KMS-11 (cell line): ENCODE data around the gene MAN2A1.

ENCODE experiments used
- H2AFZ ChIP-seq: fragments of 200-600 bp; sonication (generic); 2 replicates; pipeline ENCODE4 v1.6.1; 2016; ENCODE audit warnings: antibody characterized with exemption, mixed run types, low read depth
- H3K27ac ChIP-seq: fragments of 200-600 bp; sonication (generic); 2 replicates; pipeline ENCODE4 v1.6.1; 2016; ENCODE audit warnings: mild to moderate bottlenecking, mixed run types
- H3K27me3 ChIP-seq: fragments of 200-600 bp; sonication (generic); 2 replicates; pipeline ENCODE4 v1.6.1; 2017; ENCODE audit warnings: mild to moderate bottlenecking, low read depth, mixed run types, moderate library complexity; ENCODE audit not compliant: insufficient read depth
- H3K36me3 ChIP-seq: fragments of 200-600 bp; sonication (generic); 2 replicates; pipeline ENCODE4 v1.6.1; 2017; ENCODE audit warnings: mild to moderate bottlenecking, mixed run types; ENCODE audit not compliant: insufficient read depth
- H3K4me1 ChIP-seq: fragments of 200-600 bp; sonication (generic); 2 replicates; pipeline ENCODE4 v1.6.1; 2016; ENCODE audit warnings: mild to moderate bottlenecking, low read depth, mixed run types; ENCODE audit not compliant: poor library complexity, severe bottlenecking
- H3K4me2 ChIP-seq: fragments of 200-600 bp; sonication (generic); 2 replicates; pipeline ENCODE4 v1.7.0; 2016; ENCODE audit warnings: mild to moderate bottlenecking, mixed run types
- H3K4me3 ChIP-seq: fragments of 200-600 bp; sonication (generic); IDR thresholded peaks from 2 replicates; pipeline ENCODE4 v1.6.1; 2017; ENCODE audit warnings: low read depth, low read length, mixed read lengths; ENCODE audit not compliant: insufficient read depth
- H3K79me2 ChIP-seq: fragments of 200-600 bp; sonication (generic); 2 replicates; pipeline ENCODE4 v1.6.1; 2016; ENCODE audit warnings: low read depth, mixed run types; ENCODE audit not compliant: insufficient read depth
- H3K9ac ChIP-seq: fragments of 200-600 bp; sonication (generic); 2 replicates; pipeline ENCODE4 v1.6.1; 2016; ENCODE audit warnings: mild to moderate bottlenecking, mixed run types
- H4K20me1 ChIP-seq: fragments of 200-600 bp; sonication (generic); 2 replicates; pipeline ENCODE4 v1.6.1; 2016; ENCODE audit warnings: mild to moderate bottlenecking, mixed run types; ENCODE audit not compliant: insufficient read depth
- TF ChIP-seq, protein P1 (sequence below): fragments of 200-600 bp; sonication (generic); conservative IDR thresholded peaks from 2 replicates; pipeline ENCODE4 v1.6.1; 2017; ENCODE audit warnings: low read depth, mild to moderate bottlenecking, antibody characterized with exemption, low read length, moderate library complexity, mixed read lengths

Gene MAN2A1

GRCh38 chr5:109819878-109820277 is 130.2 kb downstream of the MAN2A1 start:
- Histone ChIP-seq H3K4me3 (no peak overlapping the region), H3K4me1 (no peaks in the 10 kb centered on the region), H3K79me2 (no peaks in the 10 kb centered on the region), H3K27ac (no peak overlapping the region), H3K4me2 (no peak overlapping the region), H2AFZ (no peak overlapping the region), H3K36me3 (peaks cover 12% of the 10 kb centered on the region; the same call in 1 of the 2 replicates), H4K20me1 (no peaks in the 10 kb centered on the region; the same call in 1 of the 2 replicates), H3K9ac (no peak overlapping the region), H3K27me3 (no peaks in the 10 kb centered on the region)
- TF ChIP-seq, protein P1, sequence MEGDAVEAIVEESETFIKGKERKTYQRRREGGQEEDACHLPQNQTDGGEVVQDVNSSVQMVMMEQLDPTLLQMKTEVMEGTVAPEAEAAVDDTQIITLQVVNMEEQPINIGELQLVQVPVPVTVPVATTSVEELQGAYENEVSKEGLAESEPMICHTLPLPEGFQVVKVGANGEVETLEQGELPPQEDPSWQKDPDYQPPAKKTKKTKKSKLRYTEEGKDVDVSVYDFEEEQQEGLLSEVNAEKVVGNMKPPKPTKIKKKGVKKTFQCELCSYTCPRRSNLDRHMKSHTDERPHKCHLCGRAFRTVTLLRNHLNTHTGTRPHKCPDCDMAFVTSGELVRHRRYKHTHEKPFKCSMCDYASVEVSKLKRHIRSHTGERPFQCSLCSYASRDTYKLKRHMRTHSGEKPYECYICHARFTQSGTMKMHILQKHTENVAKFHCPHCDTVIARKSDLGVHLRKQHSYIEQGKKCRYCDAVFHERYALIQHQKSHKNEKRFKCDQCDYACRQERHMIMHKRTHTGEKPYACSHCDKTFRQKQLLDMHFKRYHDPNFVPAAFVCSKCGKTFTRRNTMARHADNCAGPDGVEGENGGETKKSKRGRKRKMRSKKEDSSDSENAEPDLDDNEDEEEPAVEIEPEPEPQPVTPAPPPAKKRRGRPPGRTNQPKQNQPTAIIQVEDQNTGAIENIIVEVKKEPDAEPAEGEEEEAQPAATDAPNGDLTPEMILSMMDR = peak; percentile 47

DNA sequence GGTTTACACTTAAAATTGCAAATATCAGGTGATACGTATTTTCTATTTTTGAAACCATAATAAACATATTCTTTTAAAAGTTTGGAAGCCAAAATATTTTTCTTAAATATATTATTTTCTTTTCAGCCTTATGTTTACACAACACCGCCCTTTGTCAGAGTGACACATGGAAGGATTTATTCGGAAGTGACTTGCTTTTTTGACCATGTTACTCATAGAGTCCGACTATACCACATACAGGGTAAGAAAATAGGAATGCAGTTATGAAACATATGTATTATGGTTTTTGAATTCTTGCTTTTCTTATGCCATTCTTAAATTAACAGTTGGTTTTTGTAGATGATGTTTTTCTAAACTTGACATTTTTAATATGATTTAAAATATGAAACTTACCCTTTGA is 133.9 kb downstream of the MAN2A1 start:
- no peak overlapping the region for H2AFZ ChIP-seq
- no peak overlapping the region for H3K9ac ChIP-seq
- no peak overlapping the region for H3K4me2 ChIP-seq
- peaks cover 9% of the 10 kb centered on the region; the same call in 1 of the 2 replicates for H3K36me3 ChIP-seq
- no peaks in the 10 kb centered on the region for H3K27me3 ChIP-seq
- H3K4me3 ChIP-seq = no peak overlapping the region
- no peaks in the 10 kb centered on the region for H3K79me2 ChIP-seq
- no peak overlapping the region for H3K27ac ChIP-seq
- TF ChIP-seq, protein P1 = no peak
- no peaks in the 10 kb centered on the region for H3K4me1 ChIP-seq
- H4K20me1 ChIP-seq = no peaks in the 10 kb centered on the region; the same call in 1 of the 2 replicates

- Histone ChIP-seq H3K79me2 (no peaks in the 10 kb centered on the region), H4K20me1 (no peaks in the 10 kb centered on the region), H3K4me3 (no peak overlapping the region), H2AFZ (no peak overlapping the region), H3K27me3 (no peaks in the 10 kb centered on the region), H3K27ac (no peak overlapping the region), H3K9ac (no peak overlapping the region), H3K4me2 (no peak overlapping the region), H3K4me1 (peaks cover 5% of the 10 kb centered on the region), H3K36me3 (peaks cover 9% of the 10 kb centered on the region; the same call in 1 of the 2 replicates)
- TF ChIP-seq, protein P1 = no peak
Measured at GRCh38 chr5:109825450-109825849, 135.7 kb downstream of the MAN2A1 start.

DNA sequence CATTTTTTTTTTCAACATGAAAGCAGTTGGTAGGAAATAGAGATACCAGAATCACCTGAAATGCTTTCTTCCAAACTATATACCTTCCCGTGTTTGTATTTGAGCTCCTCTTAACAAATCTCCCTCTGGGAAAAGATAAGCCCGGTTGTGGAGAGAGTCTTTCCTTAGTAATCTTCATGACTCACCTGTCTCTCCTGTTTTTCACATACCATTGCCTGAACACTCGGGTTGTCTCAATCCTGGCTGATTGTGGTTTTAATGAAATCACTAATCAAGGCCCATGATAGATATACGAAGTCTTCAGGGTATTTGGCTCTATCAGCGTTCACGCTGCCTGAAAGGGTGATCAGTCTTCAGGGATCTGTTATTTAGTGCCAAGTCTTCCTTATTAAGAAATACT is 136.7 kb downstream of the MAN2A1 start:
- Histone ChIP-seq H3K27ac (no peak overlapping the region), H3K4me1 (peaks cover 15% of the 10 kb centered on the region), H3K27me3 (no peaks in the 10 kb centered on the region), H4K20me1 (no peaks in the 10 kb centered on the region), H3K4me2 (no peak overlapping the region), H3K79me2 (no peaks in the 10 kb centered on the region), H3K9ac (no peak overlapping the region), H2AFZ (no peak overlapping the region), H3K4me3 (no peak overlapping the region), H3K36me3 (peaks cover 9% of the 10 kb centered on the region; the same call in 1 of the 2 replicates)
- TF ChIP-seq, protein P1 = no peak
